GM12864 (cell line): ENCODE measurements around the gene DDX17.

ENCODE experiments used
- DNase-seq: peaks from one replicate; pipeline ENCODE4 v3.0.0-alpha.2; 2011; ENCODE audit warnings: low read depth
- H3K4me3 ChIP-seq: 2 replicates; pipeline ENCODE4 v1.5.1; 2011; ENCODE audit warnings: mild to moderate bottlenecking, low read depth, low read length, control low read depth
- TF ChIP-seq, protein P1 (sequence below): IDR thresholded peaks from 2 replicates; pipeline ENCODE4 v1.5.1; 2011; ENCODE audit warnings: low read depth, mild to moderate bottlenecking, moderate library complexity, low read length, control low read depth, inconsistent platforms; ENCODE audit errors: missing control alignments

The DDX17 gene

GRCh38 chr22:38467438-38467903 lies 38.6 kb downstream of the DDX17 start:
- TF ChIP-seq, protein P1, sequence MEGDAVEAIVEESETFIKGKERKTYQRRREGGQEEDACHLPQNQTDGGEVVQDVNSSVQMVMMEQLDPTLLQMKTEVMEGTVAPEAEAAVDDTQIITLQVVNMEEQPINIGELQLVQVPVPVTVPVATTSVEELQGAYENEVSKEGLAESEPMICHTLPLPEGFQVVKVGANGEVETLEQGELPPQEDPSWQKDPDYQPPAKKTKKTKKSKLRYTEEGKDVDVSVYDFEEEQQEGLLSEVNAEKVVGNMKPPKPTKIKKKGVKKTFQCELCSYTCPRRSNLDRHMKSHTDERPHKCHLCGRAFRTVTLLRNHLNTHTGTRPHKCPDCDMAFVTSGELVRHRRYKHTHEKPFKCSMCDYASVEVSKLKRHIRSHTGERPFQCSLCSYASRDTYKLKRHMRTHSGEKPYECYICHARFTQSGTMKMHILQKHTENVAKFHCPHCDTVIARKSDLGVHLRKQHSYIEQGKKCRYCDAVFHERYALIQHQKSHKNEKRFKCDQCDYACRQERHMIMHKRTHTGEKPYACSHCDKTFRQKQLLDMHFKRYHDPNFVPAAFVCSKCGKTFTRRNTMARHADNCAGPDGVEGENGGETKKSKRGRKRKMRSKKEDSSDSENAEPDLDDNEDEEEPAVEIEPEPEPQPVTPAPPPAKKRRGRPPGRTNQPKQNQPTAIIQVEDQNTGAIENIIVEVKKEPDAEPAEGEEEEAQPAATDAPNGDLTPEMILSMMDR: no peak
- H3K4me3 ChIP-seq: no peak overlapping the region; the same call in 1 of the 2 replicates
- DNase-seq: no peak

DNA sequence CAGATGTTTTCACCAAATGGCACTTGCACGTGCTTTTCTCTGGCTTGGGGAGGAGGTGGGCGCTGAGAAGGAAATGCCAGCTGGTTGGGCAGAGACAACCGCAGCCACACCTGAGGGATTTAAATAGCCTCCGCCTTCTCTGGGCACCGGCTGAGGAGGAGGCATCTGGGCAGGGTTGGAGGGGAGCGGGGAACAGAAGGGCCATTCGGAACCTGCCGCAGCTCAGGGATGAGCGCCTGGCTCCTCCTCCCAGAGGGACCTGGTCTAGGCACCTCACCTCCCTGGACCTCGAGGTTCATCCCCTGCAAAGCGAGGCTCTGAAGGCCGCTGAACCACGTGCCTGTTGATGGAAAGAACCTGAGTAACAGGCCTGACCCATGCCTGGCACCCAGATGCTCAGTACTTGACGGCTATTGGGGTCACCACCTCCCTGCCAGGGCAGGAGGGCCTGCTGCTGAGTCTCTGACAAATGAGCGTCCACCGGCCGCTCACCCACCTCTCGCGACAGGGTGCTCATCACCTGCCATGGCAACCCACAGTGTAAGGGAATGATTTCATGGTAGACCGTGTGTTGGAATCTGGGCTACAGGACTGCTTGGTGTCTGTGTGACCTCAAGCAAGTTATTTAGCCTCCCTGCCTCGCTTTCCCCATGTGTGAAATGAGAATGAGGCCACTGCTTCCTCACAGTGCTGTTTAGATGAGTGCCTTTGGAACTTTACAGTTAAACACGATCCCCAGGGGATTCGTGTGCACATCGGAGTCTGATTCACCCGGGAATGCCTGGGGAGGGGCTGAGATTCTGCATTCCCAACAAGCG lies 40.2 kb downstream of the DDX17 start:
- H3K4me3 ChIP-seq: no peak overlapping the region
- DNase-seq: no peak
- TF ChIP-seq, protein P1: no peak

GRCh38 chr22:38464992-38465672 lies 41.0 kb downstream of the DDX17 start:
- no peak for DNase-seq
- no peak overlapping the region for H3K4me3 ChIP-seq
- TF ChIP-seq, protein P1: no peak

- TF ChIP-seq, protein P1: no peak
- no peak overlapping the region for H3K4me3 ChIP-seq
- DNase-seq: no peak
Observed at GRCh38 chr22:38462960-38463784, 42.9 kb downstream of the DDX17 start.

DNA sequence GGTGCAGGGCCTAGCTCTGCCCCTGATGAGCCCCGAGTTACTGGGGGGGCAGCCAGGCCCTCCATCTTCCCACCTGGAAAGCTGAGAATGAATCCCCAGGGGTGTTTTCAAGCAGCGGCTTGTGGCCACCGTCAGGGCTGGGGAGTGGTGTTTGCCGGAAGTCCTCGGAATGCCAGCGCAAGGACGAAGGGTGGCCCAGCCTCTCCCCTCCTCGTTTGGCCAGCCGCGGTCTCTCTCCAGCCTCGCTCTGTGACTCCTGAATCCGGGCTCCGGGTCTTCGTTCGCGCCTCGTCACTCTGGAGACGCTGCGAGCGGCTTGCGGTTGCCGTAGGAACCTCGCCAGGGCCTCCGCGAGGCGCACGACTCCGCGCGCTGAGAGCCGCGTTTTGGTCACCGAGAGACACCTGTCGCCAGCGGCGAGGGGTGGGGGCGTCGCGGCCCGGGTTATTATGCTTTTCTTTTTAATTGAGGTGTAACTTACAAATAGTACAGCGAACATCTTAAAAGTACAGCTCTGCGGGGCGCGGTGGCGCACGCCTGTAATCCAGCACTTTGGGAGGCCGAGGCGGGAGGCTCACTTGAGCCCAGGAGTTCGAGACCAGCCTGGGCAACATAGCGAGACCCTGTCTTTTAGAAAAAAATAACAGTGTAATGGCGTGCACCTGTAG lies 44.6 kb downstream of the DDX17 start:
- H3K4me3 ChIP-seq: no peak overlapping the region
- DNase-seq: no peak
- TF ChIP-seq, protein P1: no peak

- no peak for DNase-seq
- H3K4me3 ChIP-seq: no peak overlapping the region
- TF ChIP-seq, protein P1: no peak
Observed at GRCh38 chr22:38461057-38461413, 45.1 kb downstream of the DDX17 start.
